Neural progenitor cell (in vitro differentiated cells): ENCODE data around the gene SYTL3. TPM values are rescaled to one million over a fixed set of nuclear protein-coding genes. Genes with fewer than 3 reads are reported as not detected.

Experiments
- DNase-seq: peaks from one replicate; pipeline ENCODE4 v3.0.0-alpha.2; 2016; ENCODE audit warnings: low spot score
- H2AFZ ChIP-seq: fragments of 200-600 bp; sonication (generic); replicated peaks from 2 replicates; pipeline ENCODE4 v1.6.1; 2016; ENCODE audit warnings: antibody characterized with exemption
- H3F3A ChIP-seq: fragments of 200-600 bp; sonication (generic); 2 replicates; pipeline ENCODE4 v1.6.1; 2016; ENCODE audit warnings: antibody characterized with exemption, low read depth
- H3K27ac ChIP-seq: fragments of 200-600 bp; sonication (generic); 2 replicates; pipeline ENCODE4 v1.5.1; 2016; ENCODE audit warnings: mild to moderate bottlenecking
- H3K27me3 ChIP-seq: fragments of 200-600 bp; sonication (generic); 2 replicates; pipeline ENCODE4 v1.6.1; 2016; ENCODE audit warnings: mild to moderate bottlenecking, moderate library complexity
- H3K36me3 ChIP-seq: fragments of 200-600 bp; sonication (generic); 2 replicates; pipeline ENCODE4 v1.5.1; 2016
- H3K4me1 ChIP-seq: fragments of 200-600 bp; sonication (generic); 2 replicates; pipeline ENCODE4 v1.6.1; 2016; ENCODE audit warnings: mixed run types
- H3K4me2 ChIP-seq: fragments of 200-600 bp; sonication (generic); 2 replicates; pipeline ENCODE4 v1.6.1; 2016
- H3K4me3 ChIP-seq: fragments of 200-600 bp; sonication (generic); 2 replicates; pipeline ENCODE4 v1.5.1; 2016
- H3K79me2 ChIP-seq: fragments of 200-600 bp; sonication (generic); 2 replicates; pipeline ENCODE4 v1.6.1; 2016; ENCODE audit warnings: low read depth
- H3K9ac ChIP-seq: fragments of 200-600 bp; sonication (generic); 2 replicates; pipeline ENCODE4 v1.6.1; 2016
- H3K9me3 ChIP-seq: fragments of 200-600 bp; sonication (generic); 2 replicates; pipeline ENCODE4 v1.5.1; 2016; ENCODE audit warnings: low read depth
- H4K20me1 ChIP-seq: fragments of 200-600 bp; sonication (generic); 2 replicates; pipeline ENCODE4 v1.6.1; 2016; ENCODE audit warnings: low read depth
- H3K27ac Mint-ChIP-seq: 3 replicates; pipeline ENCODE4 v1.8.0; 2021; ENCODE audit warnings: mixed read lengths
- H3K27me3 Mint-ChIP-seq: 2 replicates; pipeline ENCODE4 v1.8.0; 2022; ENCODE audit warnings: low read depth, mild to moderate bottlenecking, inconsistent platforms, moderate library complexity, mixed read lengths; ENCODE audit not compliant: insufficient read depth
- H3K36me3 Mint-ChIP-seq: 3 replicates; pipeline ENCODE4 v1.8.0; 2021; ENCODE audit warnings: mixed read lengths
- H3K4me1 Mint-ChIP-seq: 3 replicates; pipeline ENCODE4 v1.8.0; 2021; ENCODE audit warnings: mixed read lengths
- H3K4me3 Mint-ChIP-seq: 3 replicates; pipeline ENCODE4 v1.8.0; 2021; ENCODE audit warnings: mild to moderate bottlenecking, moderate library complexity, mixed read lengths
- H3K9me3 Mint-ChIP-seq: 3 replicates; pipeline ENCODE4 v1.8.0; 2020; ENCODE audit warnings: mixed read lengths
- EZH2 ChIP-seq: fragments of 200-600 bp; sonication (generic); IDR thresholded peaks from 2 replicates; pipeline ENCODE4 v1.6.1; 2017; ENCODE audit warnings: antibody characterized with exemption, mild to moderate bottlenecking, moderate library complexity
- EZH2phosphoT487 ChIP-seq: fragments of 200-600 bp; sonication (generic); IDR thresholded peaks from 2 replicates; pipeline ENCODE4 v1.6.1; 2017; ENCODE audit warnings: antibody characterized with exemption
- total RNA-seq: library from RNA; depleted of rRNA; stranded (reverse); fragments of >200 nt; gene quantifications from 2 replicates; pipeline ENCODE4 v1.2.3, GENCODE V29; 2015; ENCODE audit warnings: low replicate concordance
- TF ChIP-seq, protein P1 (sequence below): fragments of 200-600 bp; sonication (generic); IDR thresholded peaks from 2 replicates; pipeline ENCODE4 v1.5.1; 2017; ENCODE audit warnings: antibody characterized with exemption, mild to moderate bottlenecking

SYTL3 gene
- total RNA-seq, 1 donor from 2014 or later, result not detected

DNA sequence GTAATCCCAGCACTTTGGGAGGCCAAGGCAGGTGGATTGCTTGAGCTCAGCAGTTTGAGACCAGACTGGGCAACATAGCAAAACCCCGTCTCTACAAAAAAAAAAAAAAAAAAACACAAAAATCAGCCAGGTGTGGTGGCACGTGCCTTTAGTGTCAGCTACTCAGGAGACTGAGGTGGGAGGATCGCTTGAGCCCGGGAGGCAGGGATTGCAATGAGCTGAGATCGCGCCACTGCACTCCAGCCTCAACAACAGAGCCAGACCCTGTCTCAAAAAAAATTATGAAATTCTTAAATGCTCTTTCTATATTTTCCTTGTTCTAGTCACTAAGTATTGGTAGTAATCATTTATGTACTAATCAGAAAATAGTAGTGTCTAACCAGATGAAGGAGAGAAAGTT lies 30.6 kb downstream of the SYTL3 start:
- H3K9ac ChIP-seq, result no peak overlapping the region
- H3K27me3 Mint-ChIP-seq, result peaks cover 6% of the 10 kb centered on the region
- no peaks in the 10 kb centered on the region for H4K20me1 ChIP-seq
- H3K4me2 ChIP-seq, result no peak overlapping the region
- H3K36me3 ChIP-seq, result no peaks in the 10 kb centered on the region
- no peaks in the 10 kb centered on the region for H3F3A ChIP-seq
- H3K9me3 Mint-ChIP-seq, result no peaks in the 10 kb centered on the region
- TF ChIP-seq, protein P1, sequence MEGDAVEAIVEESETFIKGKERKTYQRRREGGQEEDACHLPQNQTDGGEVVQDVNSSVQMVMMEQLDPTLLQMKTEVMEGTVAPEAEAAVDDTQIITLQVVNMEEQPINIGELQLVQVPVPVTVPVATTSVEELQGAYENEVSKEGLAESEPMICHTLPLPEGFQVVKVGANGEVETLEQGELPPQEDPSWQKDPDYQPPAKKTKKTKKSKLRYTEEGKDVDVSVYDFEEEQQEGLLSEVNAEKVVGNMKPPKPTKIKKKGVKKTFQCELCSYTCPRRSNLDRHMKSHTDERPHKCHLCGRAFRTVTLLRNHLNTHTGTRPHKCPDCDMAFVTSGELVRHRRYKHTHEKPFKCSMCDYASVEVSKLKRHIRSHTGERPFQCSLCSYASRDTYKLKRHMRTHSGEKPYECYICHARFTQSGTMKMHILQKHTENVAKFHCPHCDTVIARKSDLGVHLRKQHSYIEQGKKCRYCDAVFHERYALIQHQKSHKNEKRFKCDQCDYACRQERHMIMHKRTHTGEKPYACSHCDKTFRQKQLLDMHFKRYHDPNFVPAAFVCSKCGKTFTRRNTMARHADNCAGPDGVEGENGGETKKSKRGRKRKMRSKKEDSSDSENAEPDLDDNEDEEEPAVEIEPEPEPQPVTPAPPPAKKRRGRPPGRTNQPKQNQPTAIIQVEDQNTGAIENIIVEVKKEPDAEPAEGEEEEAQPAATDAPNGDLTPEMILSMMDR, result no peak
- TF ChIP-seq EZH2phosphoT487 (no peak), EZH2 (no peak)
- no peak overlapping the region for H3K4me3 Mint-ChIP-seq
- no peak overlapping the region for H2AFZ ChIP-seq
- H3K4me3 ChIP-seq, result no peak overlapping the region
- H3K9me3 ChIP-seq, result no peaks in the 10 kb centered on the region
- no peak overlapping the region for H3K27ac Mint-ChIP-seq
- H3K4me1 ChIP-seq, result no peaks in the 10 kb centered on the region
- H3K79me2 ChIP-seq, result no peaks in the 10 kb centered on the region
- H3K27me3 ChIP-seq, result no peaks in the 10 kb centered on the region
- no peaks in the 10 kb centered on the region for H3K36me3 Mint-ChIP-seq
- H3K4me1 Mint-ChIP-seq, result peaks cover 6% of the 10 kb centered on the region
- H3K27ac ChIP-seq, result no peak overlapping the region
- no peak for DNase-seq

DNA sequence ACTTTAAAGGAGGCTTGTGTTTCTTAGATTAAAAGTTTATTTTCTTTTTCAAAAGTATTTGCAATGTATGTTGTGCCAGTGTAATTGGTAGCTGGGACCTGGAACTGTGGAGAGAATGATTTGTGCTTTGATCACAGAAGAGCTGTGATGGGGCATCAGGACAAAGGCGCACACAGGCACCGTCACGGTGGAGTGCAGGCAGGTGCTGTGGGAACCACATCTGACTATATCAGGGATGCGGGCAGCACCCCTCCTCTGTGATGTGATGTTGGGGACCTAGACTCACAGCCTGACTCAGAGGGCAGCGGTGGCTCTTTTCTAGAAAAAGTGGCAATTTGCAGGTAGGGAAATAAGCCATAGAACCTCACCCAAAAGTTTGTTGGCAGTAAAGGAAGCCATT lies 34.5 kb downstream of the SYTL3 start:
- Mint-ChIP-seq H3K9me3 (no peaks in the 10 kb centered on the region), H3K27ac (no peak overlapping the region), H3K36me3 (no peaks in the 10 kb centered on the region), H3K4me3 (no peak overlapping the region), H3K27me3 (peaks cover 7% of the 10 kb centered on the region), H3K4me1 (no peaks in the 10 kb centered on the region)
- DNase-seq, result no peak
- H3K27me3 ChIP-seq, result no peaks in the 10 kb centered on the region
- no peaks in the 10 kb centered on the region for H4K20me1 ChIP-seq
- no peaks in the 10 kb centered on the region for H3K36me3 ChIP-seq
- H3K27ac ChIP-seq, result no peak overlapping the region
- H3F3A ChIP-seq, result no peaks in the 10 kb centered on the region
- no peaks in the 10 kb centered on the region for H3K79me2 ChIP-seq
- TF ChIP-seq, protein P1, result no peak
- TF ChIP-seq EZH2 (no peak), EZH2phosphoT487 (no peak)
- no peaks in the 10 kb centered on the region for H3K9me3 ChIP-seq
- no peak overlapping the region for H3K4me3 ChIP-seq
- no peak overlapping the region for H3K9ac ChIP-seq
- H2AFZ ChIP-seq, result no peak overlapping the region
- H3K4me2 ChIP-seq, result no peak overlapping the region
- no peaks in the 10 kb centered on the region for H3K4me1 ChIP-seq

DNA sequence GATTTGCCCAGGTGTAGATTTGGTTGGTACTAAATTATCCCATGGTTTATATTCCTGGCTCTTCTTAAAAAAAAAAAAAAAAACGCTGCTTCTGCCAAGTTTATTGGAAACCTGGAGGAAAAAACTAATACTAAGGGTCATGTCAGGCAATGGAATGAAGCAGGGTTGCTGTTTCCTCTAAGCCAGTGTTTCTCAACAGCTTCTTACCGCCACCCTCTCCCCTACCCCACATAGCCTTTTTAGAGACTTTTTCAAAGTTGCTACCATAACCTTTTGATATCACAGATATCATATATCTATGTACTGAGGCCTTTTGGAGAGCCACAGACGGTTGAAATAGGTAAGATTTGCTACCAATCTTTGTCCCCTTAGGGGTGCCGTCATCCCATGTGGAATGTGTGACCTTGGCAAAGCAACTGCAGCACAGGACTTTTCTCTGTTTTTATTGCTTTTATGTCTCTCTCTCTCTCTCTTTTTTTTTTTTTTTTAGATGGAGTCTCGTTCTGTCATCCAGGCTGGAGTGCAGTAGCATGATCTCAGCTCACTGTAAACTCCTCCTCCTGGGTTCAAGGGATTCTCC lies 35.0 kb downstream of the SYTL3 start:
- no peak for TF ChIP-seq EZH2phosphoT487
- TF ChIP-seq EZH2, result no peak
- TF ChIP-seq, protein P1, result no peak
- Histone ChIP-seq H3K9ac (no peak overlapping the region), H3K4me1 (no peaks in the 10 kb centered on the region), H3K27ac (no peak overlapping the region), H3F3A (no peaks in the 10 kb centered on the region), H3K4me3 (no peak overlapping the region), H3K79me2 (no peaks in the 10 kb centered on the region), H3K36me3 (no peaks in the 10 kb centered on the region), H3K27me3 (no peaks in the 10 kb centered on the region), H3K9me3 (no peaks in the 10 kb centered on the region), H3K4me2 (no peak overlapping the region), H4K20me1 (no peaks in the 10 kb centered on the region), H2AFZ (no peak overlapping the region)
- Mint-ChIP-seq H3K4me1 (no peaks in the 10 kb centered on the region), H3K27ac (no peak overlapping the region), H3K27me3 (peaks cover 7% of the 10 kb centered on the region), H3K36me3 (no peaks in the 10 kb centered on the region), H3K4me3 (no peak overlapping the region), H3K9me3 (no peaks in the 10 kb centered on the region)
- no peak for DNase-seq
